WTC11 (cell line): ENCODE results near the gene GLYATL3. TPM values are rescaled to one million over a fixed set of nuclear protein-coding genes. Genes with fewer than 3 reads are reported as not detected.

Experiments
- ATAC-seq: fragments of 200-7000 bp; cut with Tn5 transposase; 2 replicates; pipeline ENCODE4 v1.10.0; 2021; ENCODE audit warnings: mild to moderate bottlenecking, moderate library complexity
- CTCF ChIA-PET: fragments of 300-600 bp; sonication (Branson Sonifier 250); formaldehyde crosslinking; loops from one replicate; lab custom pipeline; 2021; ENCODE audit warnings: antibody characterized with exemption; lab: Charles Lee
- POLR2A ChIA-PET: fragments of 350-600 bp; sonication (Branson Sonifier 250); formaldehyde crosslinking; loops from one replicate; lab custom pipeline; 2021; ENCODE audit warnings: antibody characterized with exemption; lab: Charles Lee
- DNase-seq: peaks from one replicate; pipeline ENCODE4 v3.0.0; 2021; ENCODE audit warnings: low spot score
- H3K27ac Mint-ChIP-seq: 2 replicates; pipeline ENCODE4 v1.8.0; 2021; ENCODE audit warnings: mixed read lengths
- H3K27me3 Mint-ChIP-seq: 2 replicates; pipeline ENCODE4 v1.8.0; 2021; ENCODE audit warnings: low read depth, mild to moderate bottlenecking, moderate library complexity, mixed read lengths
- H3K36me3 Mint-ChIP-seq: 2 replicates; pipeline ENCODE4 v1.8.0; 2021; ENCODE audit warnings: mixed read lengths
- H3K4me1 Mint-ChIP-seq: 2 replicates; pipeline ENCODE4 v1.8.0; 2022; ENCODE audit warnings: mixed read lengths
- H3K4me3 Mint-ChIP-seq: 2 replicates; pipeline ENCODE4 v1.8.0; 2021; ENCODE audit warnings: mild to moderate bottlenecking, moderate library complexity, mixed read lengths
- H3K9me3 Mint-ChIP-seq: 2 replicates; pipeline ENCODE4 v1.8.0; 2021; ENCODE audit warnings: mixed read lengths
- ARID4B ChIP-seq: sonication (generic); formaldehyde crosslinking; IDR thresholded peaks from 2 replicates; pipeline ENCODE4 v1.8.0; 2023; ENCODE audit warnings: missing genetic modification reagents, mild to moderate bottlenecking, borderline replicate concordance
- ATF3 ChIP-seq: sonication (generic); formaldehyde crosslinking; conservative IDR thresholded peaks from 2 replicates; pipeline ENCODE4 v1.8.1; 2022; ENCODE audit warnings: mild to moderate bottlenecking, missing genetic modification reagents
- CTCF ChIP-seq: fragments of 200-600 bp; IDR thresholded peaks from 2 replicates; pipeline ENCODE4 v1.8.0; 2022; ENCODE audit warnings: antibody characterized with exemption
- E2F1 ChIP-seq: sonication (generic); formaldehyde crosslinking; IDR thresholded peaks from 2 replicates; pipeline ENCODE4 v1.8.0; 2022; ENCODE audit warnings: mild to moderate bottlenecking, missing genetic modification reagents
- E2F5 ChIP-seq: sonication (generic); formaldehyde crosslinking; IDR thresholded peaks from 2 replicates; pipeline ENCODE4 v1.8.1; 2022; ENCODE audit warnings: mild to moderate bottlenecking, moderate library complexity, missing genetic modification reagents
- ELF4 ChIP-seq: sonication (generic); formaldehyde crosslinking; IDR thresholded peaks from 2 replicates; pipeline ENCODE4 v1.8.1; 2022; ENCODE audit warnings: low read depth, mild to moderate bottlenecking, moderate library complexity, missing genetic modification reagents
- ERG ChIP-seq: fragments of 250-450 bp; sonication (Bioruptor Pico); IDR thresholded peaks from 2 replicates; pipeline ENCODE4 v1.8.0; 2021; ENCODE audit warnings: mild to moderate bottlenecking
- ESRRA ChIP-seq: sonication (generic); formaldehyde crosslinking; IDR thresholded peaks from 2 replicates; pipeline ENCODE4 v1.8.1; 2022; ENCODE audit warnings: mild to moderate bottlenecking, missing genetic modification reagents, borderline replicate concordance
- GABPB1 ChIP-seq: sonication (generic); formaldehyde crosslinking; IDR thresholded peaks from 2 replicates; pipeline ENCODE4 v1.8.1; 2023; ENCODE audit warnings: mild to moderate bottlenecking, missing genetic modification reagents
- HMGXB4 ChIP-seq: sonication (generic); formaldehyde crosslinking; IDR thresholded peaks from 2 replicates; pipeline ENCODE4 v1.8.1; 2023; ENCODE audit warnings: mild to moderate bottlenecking, moderate library complexity, missing genetic modification reagents
- MLX ChIP-seq: sonication (generic); formaldehyde crosslinking; IDR thresholded peaks from 2 replicates; pipeline ENCODE4 v1.8.1; 2023; ENCODE audit warnings: mild to moderate bottlenecking, missing genetic modification reagents, moderate library complexity
- MXD4 ChIP-seq: fragments of 250-450 bp; sonication (Bioruptor Pico); IDR thresholded peaks from 2 replicates; pipeline ENCODE4 v1.8.0; 2021; ENCODE audit warnings: mild to moderate bottlenecking, moderate library complexity, borderline replicate concordance
- MYBL2 ChIP-seq: sonication (generic); formaldehyde crosslinking; IDR thresholded peaks from 2 replicates; pipeline ENCODE4 v1.8.1; 2023; ENCODE audit warnings: mild to moderate bottlenecking, moderate library complexity, missing genetic modification reagents
- NFATC4 ChIP-seq: fragments of 250-450 bp; sonication (Bioruptor Pico); IDR thresholded peaks from 2 replicates; pipeline ENCODE4 v1.9.0; 2021; ENCODE audit warnings: mild to moderate bottlenecking
- NR3C1 ChIP-seq: sonication (generic); formaldehyde crosslinking; conservative IDR thresholded peaks from 2 replicates; pipeline ENCODE4 v1.8.1; 2023; ENCODE audit warnings: low read depth, mild to moderate bottlenecking, missing genetic modification reagents
- OVOL2 ChIP-seq: fragments of 250-450 bp; sonication (Bioruptor Pico); IDR thresholded peaks from 2 replicates; pipeline ENCODE4 v1.9.0; 2021; ENCODE audit warnings: mild to moderate bottlenecking, borderline replicate concordance
- SP1 ChIP-seq: sonication (generic); formaldehyde crosslinking; conservative IDR thresholded peaks from 2 replicates; pipeline ENCODE4 v1.8.1; 2022; ENCODE audit warnings: missing genetic modification reagents
- USF2 ChIP-seq: sonication (generic); formaldehyde crosslinking; IDR thresholded peaks from 2 replicates; pipeline ENCODE4 v1.8.1; 2023; ENCODE audit warnings: mild to moderate bottlenecking, missing genetic modification reagents, moderate library complexity
- ZMAT4 ChIP-seq: fragments of 250-450 bp; sonication (Bioruptor Pico); IDR thresholded peaks from 2 replicates; pipeline ENCODE4 v1.9.0; 2021; ENCODE audit warnings: mild to moderate bottlenecking
- ZNF232 ChIP-seq: sonication (generic); formaldehyde crosslinking; IDR thresholded peaks from 2 replicates; pipeline ENCODE4 v1.8.0; 2022; ENCODE audit warnings: mild to moderate bottlenecking, missing genetic modification reagents
- ZNF317 ChIP-seq: sonication (generic); formaldehyde crosslinking; IDR thresholded peaks from 2 replicates; pipeline ENCODE4 v1.8.1; 2023; ENCODE audit warnings: low read depth, mild to moderate bottlenecking, moderate library complexity, missing genetic modification reagents, borderline replicate concordance
- total RNA-seq: library from RNA; stranded (reverse); gene quantifications from 3 replicates; pipeline ENCODE4 v1.2.3, GENCODE V29; 2021

GLYATL3 gene
- total RNA-seq, 1 experiment from 2014 or later, result not detected

GRCh38 chr6:49558238-49558637, 58.5 kb downstream of the GLYATL3 start (continued):
- TF ChIP-seq E2F1 (CRISPR knock-in tag) (no peak), MLX (CRISPR knock-in tag) (no peak), MYBL2 (CRISPR knock-in tag) (no peak), SP1 (CRISPR knock-in tag) (no peak), GABPB1 (CRISPR knock-in tag) (no peak), ERG (CRISPR knock-in tag) (no peak), ZNF317 (CRISPR knock-in tag) (no peak), USF2 (CRISPR knock-in tag) (no peak), MXD4 (no peak), E2F5 (no peak)
- TF ChIP-seq, all 79 proteins: peak for 0

GRCh38 chr6:49563006-49563886, 63.5 kb downstream of the GLYATL3 start:
- H3K27ac Mint-ChIP-seq, result no peak overlapping the region
- DNase-seq, result no peak
- peaks cover 6% of the 10 kb centered on the region for H3K9me3 Mint-ChIP-seq
- ATAC-seq, result no peak
- POLR2A ChIA-PET, result no interaction called here
- no peak overlapping the region for H3K4me3 Mint-ChIP-seq
- no peaks in the 10 kb centered on the region for H3K4me1 Mint-ChIP-seq
- H3K27me3 Mint-ChIP-seq, result peaks cover 75% of the 10 kb centered on the region
- CTCF ChIA-PET, result interaction anchor here (0.6 to 3.1 kb wide), 3 partner anchors 13 to 328 kb away, joined by 3 to 17 read pairs (median 6); partner anchors contain the start of gene C6orf141
- peaks cover 6% of the 10 kb centered on the region; the same call in 1 of the 2 replicates for H3K36me3 Mint-ChIP-seq
- TF ChIP-seq CTCF, result no peak
- no peak for TF ChIP-seq NR3C1 (CRISPR knock-in tag)
- no peak for TF ChIP-seq NFATC4
- TF ChIP-seq ELF4 (CRISPR knock-in tag), result no peak
- no peak for TF ChIP-seq ARID4B (CRISPR knock-in tag)
- TF ChIP-seq OVOL2 (CRISPR knock-in tag), result no peak
- TF ChIP-seq ESRRA (CRISPR knock-in tag), result no peak
- TF ChIP-seq MYBL2 (CRISPR knock-in tag), result no peak
- TF ChIP-seq ATF3 (CRISPR knock-in tag), result no peak
- no peak for TF ChIP-seq ZNF232 (CRISPR knock-in tag)
- TF ChIP-seq HMGXB4 (CRISPR knock-in tag), result no peak
- TF ChIP-seq ZMAT4, result no peak
